Measurements from ENCODE around the gene TSTD1. TPM values are rescaled to one million over a fixed set of nuclear protein-coding genes. Genes with fewer than 3 reads are reported as not detected.

The TSTD1 gene
- total RNA-seq, result 10 to 100 TPM; 45.5 to 45.7 TPM
- total RNA-seq, result 25.0 to 34.2 reads per million in 2 donors

- Mint-ChIP-seq H3K36me3 (ENCODE audit: low read depth) (peaks cover 3% of the 10 kb centered on the region), H3K4me3 (peak within 1 kb of the TSS; percentile 92), H3K4me1 (peaks cover 34% of the 10 kb centered on the region), H3K27me3 (no peaks in the 10 kb centered on the region), H3K27ac (peak within 1 kb of the TSS; percentile 89)
- H3K9me3 ChIP-seq (ENCODE audit: control insufficient read depth, low read length, poor library complexity, severe bottlenecking), result no peaks in the 10 kb centered on the region
- DNase-seq (peak; percentile 82 to 86 (median 85)), ATAC-seq (peak; percentile 93)
These were observed at the start of gene TSTD1 for GRCh38 chr1:161038523-161039153. TSS of gene TSTD1 (minus strand) at chr1:161038964. CDS start at chr1:161038889, 75 bp downstream.

- H3K27me3 Mint-ChIP-seq, result no peaks in the 10 kb centered on the region
- peak overlapping the region; percentile 69 for H3K27ac Mint-ChIP-seq
- ATAC-seq, result no peak
These were observed 47.7 kb upstream of the TSTD1 start for GRCh38 chr1:161086457-161086856.

GRCh38 chr1:161085165-161085564 lies 46.4 kb upstream of the TSTD1 start:
- ATAC-seq (no peak), DNase-seq (no peak)
- Mint-ChIP-seq H3K27ac (no peak overlapping the region), H3K4me1 (peaks cover 16% of the 10 kb centered on the region), H3K4me3 (no peak overlapping the region), H3K27me3 (no peaks in the 10 kb centered on the region), H3K36me3 (ENCODE audit: low read depth) (peaks cover 3% of the 10 kb centered on the region)
- no peaks in the 10 kb centered on the region for H3K9me3 ChIP-seq (ENCODE audit: control insufficient read depth, low read length, poor library complexity, severe bottlenecking)

More at GRCh38 chr1:161086457-161086856, 47.7 kb upstream of the TSTD1 start:
- Mint-ChIP-seq H3K4me3 (no peak overlapping the region), H3K4me1 (peaks cover 14% of the 10 kb centered on the region), H3K36me3 (ENCODE audit: low read depth) (peaks cover 3% of the 10 kb centered on the region)
- H3K9me3 ChIP-seq (ENCODE audit: control insufficient read depth, low read length, poor library complexity, severe bottlenecking), result no peaks in the 10 kb centered on the region
- no peak for DNase-seq

- Mint-ChIP-seq H3K36me3 (ENCODE audit: low read depth) (peaks cover 3% of the 10 kb centered on the region), H3K27me3 (no peaks in the 10 kb centered on the region), H3K4me3 (no peak overlapping the region), H3K27ac (no peak overlapping the region), H3K4me1 (peaks cover 18% of the 10 kb centered on the region)
- no peak for ATAC-seq
- no peaks in the 10 kb centered on the region for H3K9me3 ChIP-seq (ENCODE audit: control insufficient read depth, low read length, poor library complexity, severe bottlenecking)
- no peak for DNase-seq
These were observed 45.8 kb upstream of the TSTD1 start for GRCh38 chr1:161084597-161084988.

GRCh38 chr1:161083748-161084596 lies 45.2 kb upstream of the TSTD1 start:
- Mint-ChIP-seq H3K27ac (no peak overlapping the region), H3K4me1 (peaks cover 18% of the 10 kb centered on the region), H3K4me3 (no peak overlapping the region), H3K36me3 (ENCODE audit: low read depth) (peaks cover 3% of the 10 kb centered on the region), H3K27me3 (no peaks in the 10 kb centered on the region)
- DNase-seq (no peak), ATAC-seq (no peak)
- H3K9me3 ChIP-seq (ENCODE audit: control insufficient read depth, low read length, poor library complexity, severe bottlenecking), result no peaks in the 10 kb centered on the region

- Mint-ChIP-seq H3K36me3 (ENCODE audit: low read depth) (peaks cover 3% of the 10 kb centered on the region), H3K4me1 (peaks cover 18% of the 10 kb centered on the region), H3K27ac (no peak overlapping the region), H3K27me3 (no peaks in the 10 kb centered on the region), H3K4me3 (no peak overlapping the region)
- DNase-seq, result no peak
- H3K9me3 ChIP-seq (ENCODE audit: control insufficient read depth, low read length, poor library complexity, severe bottlenecking), result no peaks in the 10 kb centered on the region
- ATAC-seq, result peak; percentile 62
These were observed 44.4 kb upstream of the TSTD1 start for GRCh38 chr1:161082996-161083747.

- peaks cover 3% of the 10 kb centered on the region for H3K36me3 Mint-ChIP-seq (ENCODE audit: low read depth)
- H3K9me3 ChIP-seq (ENCODE audit: control insufficient read depth, low read length, poor library complexity, severe bottlenecking), result no peaks in the 10 kb centered on the region
- H3K27me3 Mint-ChIP-seq, result no peaks in the 10 kb centered on the region
- H3K4me3 Mint-ChIP-seq, result no peak overlapping the region
- ATAC-seq (no peak), DNase-seq (no peak)
- peaks cover 16% of the 10 kb centered on the region for H3K4me1 Mint-ChIP-seq
- no peak overlapping the region for H3K27ac Mint-ChIP-seq
These were observed 43.7 kb upstream of the TSTD1 start for GRCh38 chr1:161082483-161082882.

GRCh38 chr1:161081519-161081918 lies 42.8 kb upstream of the TSTD1 start:
- peaks cover 15% of the 10 kb centered on the region for H3K4me1 Mint-ChIP-seq
- no peak overlapping the region for H3K27ac Mint-ChIP-seq
- DNase-seq (no peak), ATAC-seq (no peak)
- peaks cover 3% of the 10 kb centered on the region for H3K36me3 Mint-ChIP-seq (ENCODE audit: low read depth)
- no peak overlapping the region for H3K4me3 Mint-ChIP-seq
- H3K9me3 ChIP-seq (ENCODE audit: control insufficient read depth, low read length, poor library complexity, severe bottlenecking), result no peaks in the 10 kb centered on the region
- no peaks in the 10 kb centered on the region for H3K27me3 Mint-ChIP-seq

- no peaks in the 10 kb centered on the region for H3K9me3 ChIP-seq (ENCODE audit: control insufficient read depth, low read length, poor library complexity, severe bottlenecking)
- DNase-seq (no peak), ATAC-seq (no peak)
- Mint-ChIP-seq H3K4me1 (peaks cover 13% of the 10 kb centered on the region), H3K27me3 (no peaks in the 10 kb centered on the region), H3K36me3 (ENCODE audit: low read depth) (no peaks in the 10 kb centered on the region), H3K27ac (no peak overlapping the region), H3K4me3 (no peak overlapping the region)
These were observed 42.0 kb upstream of the TSTD1 start for GRCh38 chr1:161080441-161081405.

- H3K36me3 Mint-ChIP-seq (ENCODE audit: low read depth), result no peaks in the 10 kb centered on the region
- no peak overlapping the region for H3K27ac Mint-ChIP-seq
- H3K27me3 Mint-ChIP-seq, result no peaks in the 10 kb centered on the region
- H3K4me1 Mint-ChIP-seq, result peaks cover 13% of the 10 kb centered on the region
- no peaks in the 10 kb centered on the region for H3K9me3 ChIP-seq (ENCODE audit: control insufficient read depth, low read length, poor library complexity, severe bottlenecking)
- ATAC-seq (no peak), DNase-seq (no peak)
- H3K4me3 Mint-ChIP-seq, result no peak overlapping the region
These were observed 40.8 kb upstream of the TSTD1 start for GRCh38 chr1:161079436-161080110.

- ATAC-seq (no peak), DNase-seq (no peak)
- Mint-ChIP-seq H3K4me3 (no peak overlapping the region), H3K27ac (no peak overlapping the region), H3K4me1 (peaks cover 16% of the 10 kb centered on the region), H3K27me3 (no peaks in the 10 kb centered on the region), H3K36me3 (ENCODE audit: low read depth) (no peaks in the 10 kb centered on the region)
- no peaks in the 10 kb centered on the region for H3K9me3 ChIP-seq (ENCODE audit: control insufficient read depth, low read length, poor library complexity, severe bottlenecking)
These were observed 38.7 kb upstream of the TSTD1 start for GRCh38 chr1:161077426-161077825.

GRCh38 chr1:161076410-161076809 lies 37.6 kb upstream of the TSTD1 start:
- Mint-ChIP-seq H3K27ac (no peak overlapping the region), H3K4me1 (peaks cover 20% of the 10 kb centered on the region), H3K36me3 (ENCODE audit: low read depth) (no peaks in the 10 kb centered on the region), H3K4me3 (no peak overlapping the region), H3K27me3 (no peaks in the 10 kb centered on the region)
- H3K9me3 ChIP-seq (ENCODE audit: control insufficient read depth, low read length, poor library complexity, severe bottlenecking), result no peaks in the 10 kb centered on the region
- DNase-seq (no peak), ATAC-seq (no peak)
